ENCODE measurements around the gene TRIO.

The TRIO gene

DNA sequence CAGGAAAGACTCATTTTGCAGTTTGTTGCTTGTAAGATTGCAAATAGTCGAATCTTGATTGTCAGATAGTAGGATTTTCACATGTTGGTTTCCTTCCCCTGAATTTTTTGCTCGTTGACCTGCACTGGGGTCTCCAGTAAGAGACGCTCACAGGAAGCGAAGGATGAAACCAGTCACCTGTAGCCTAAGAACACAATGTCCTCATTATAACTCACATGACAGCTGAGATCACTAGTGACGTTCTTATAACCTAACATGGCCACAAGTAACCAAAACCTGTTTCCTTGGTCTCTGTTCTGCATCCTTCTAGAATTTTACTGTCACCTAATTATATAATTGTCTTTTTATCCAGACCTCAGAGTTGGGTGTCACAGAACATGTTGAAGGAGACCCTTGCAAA is 257.5 kb downstream of the TRIO start:
- no peak overlapping the region for H3K4me3 ChIP-seq (ENCODE audit: insufficient read depth, low read length, poor library complexity, severe bottlenecking)
- H3K9ac ChIP-seq (ENCODE audit: low read length): no peak overlapping the region
- H3K36me3 ChIP-seq (ENCODE audit: low read length): no peaks in the 10 kb centered on the region
- no peaks in the 10 kb centered on the region for H3K27me3 ChIP-seq (ENCODE audit: low read length)
- no peaks in the 10 kb centered on the region for H3F3A ChIP-seq (ENCODE audit: insufficient read depth)
- H2AFZ ChIP-seq (ENCODE audit: low read depth, low read length, severe bottlenecking): no peak overlapping the region
- TF ChIP-seq EZH2phosphoT487 (conservative IDR thresholded peaks at IDR 0.05; ENCODE audit: low read length): no peak
- TF ChIP-seq, protein P1, sequence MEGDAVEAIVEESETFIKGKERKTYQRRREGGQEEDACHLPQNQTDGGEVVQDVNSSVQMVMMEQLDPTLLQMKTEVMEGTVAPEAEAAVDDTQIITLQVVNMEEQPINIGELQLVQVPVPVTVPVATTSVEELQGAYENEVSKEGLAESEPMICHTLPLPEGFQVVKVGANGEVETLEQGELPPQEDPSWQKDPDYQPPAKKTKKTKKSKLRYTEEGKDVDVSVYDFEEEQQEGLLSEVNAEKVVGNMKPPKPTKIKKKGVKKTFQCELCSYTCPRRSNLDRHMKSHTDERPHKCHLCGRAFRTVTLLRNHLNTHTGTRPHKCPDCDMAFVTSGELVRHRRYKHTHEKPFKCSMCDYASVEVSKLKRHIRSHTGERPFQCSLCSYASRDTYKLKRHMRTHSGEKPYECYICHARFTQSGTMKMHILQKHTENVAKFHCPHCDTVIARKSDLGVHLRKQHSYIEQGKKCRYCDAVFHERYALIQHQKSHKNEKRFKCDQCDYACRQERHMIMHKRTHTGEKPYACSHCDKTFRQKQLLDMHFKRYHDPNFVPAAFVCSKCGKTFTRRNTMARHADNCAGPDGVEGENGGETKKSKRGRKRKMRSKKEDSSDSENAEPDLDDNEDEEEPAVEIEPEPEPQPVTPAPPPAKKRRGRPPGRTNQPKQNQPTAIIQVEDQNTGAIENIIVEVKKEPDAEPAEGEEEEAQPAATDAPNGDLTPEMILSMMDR (IDR thresholded peaks at IDR 0.05; ENCODE audit: insufficient read depth, low read length, poor library complexity, severe bottlenecking): no peak
- no peak overlapping the region for H3K27ac ChIP-seq (ENCODE audit: low read depth, low read length)
- no peaks in the 10 kb centered on the region for H4K20me1 ChIP-seq (ENCODE audit: low read depth, low read length)
- H3K4me2 ChIP-seq (ENCODE audit: low read depth, low read length, poor library complexity, severe bottlenecking): no peak overlapping the region
- no peaks in the 10 kb centered on the region for H3K9me3 ChIP-seq (ENCODE audit: insufficient read depth, low read length)
- H3K79me2 ChIP-seq (ENCODE audit: insufficient read depth, low read length): no peaks in the 10 kb centered on the region
- no peaks in the 10 kb centered on the region for H3K9me2 ChIP-seq (replicated peaks; ENCODE audit: insufficient read depth, low read length)

DNA sequence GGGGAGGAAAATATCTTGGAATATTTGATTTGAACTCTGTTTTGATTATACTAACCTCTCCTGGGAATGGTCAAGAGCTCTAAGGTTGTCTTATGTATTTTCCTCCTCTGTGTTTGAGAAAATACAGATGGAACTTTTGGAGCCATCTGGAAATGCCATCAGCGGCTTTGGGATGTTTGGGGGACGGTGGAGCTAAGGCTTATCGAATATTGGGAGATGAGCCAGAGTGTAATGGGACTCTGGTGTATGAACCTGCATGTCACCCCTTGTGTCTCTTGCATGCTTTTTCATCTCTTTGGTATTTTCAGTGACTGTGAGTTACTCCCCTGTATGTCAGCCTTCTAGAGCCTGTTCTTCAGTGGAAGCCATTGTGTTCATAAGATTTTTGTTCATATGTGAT is 258.5 kb downstream of the TRIO start:
- Histone ChIP-seq H3K27ac (ENCODE audit: low read depth, low read length) (no peak overlapping the region), H3K4me2 (ENCODE audit: low read depth, low read length, poor library complexity, severe bottlenecking) (no peak overlapping the region), H3K9ac (ENCODE audit: low read length) (no peak overlapping the region), H3K27me3 (ENCODE audit: low read length) (no peaks in the 10 kb centered on the region), H3F3A (ENCODE audit: insufficient read depth) (no peaks in the 10 kb centered on the region), H2AFZ (ENCODE audit: low read depth, low read length, severe bottlenecking) (no peak overlapping the region), H3K79me2 (ENCODE audit: insufficient read depth, low read length) (no peaks in the 10 kb centered on the region), H3K36me3 (ENCODE audit: low read length) (no peaks in the 10 kb centered on the region), H4K20me1 (ENCODE audit: low read depth, low read length) (no peaks in the 10 kb centered on the region), H3K9me2 (replicated peaks; ENCODE audit: insufficient read depth, low read length) (no peaks in the 10 kb centered on the region), H3K9me3 (ENCODE audit: insufficient read depth, low read length) (no peaks in the 10 kb centered on the region), H3K4me3 (ENCODE audit: insufficient read depth, low read length, poor library complexity, severe bottlenecking) (no peak overlapping the region)
- no peak for TF ChIP-seq EZH2phosphoT487 (conservative IDR thresholded peaks at IDR 0.05; ENCODE audit: low read length)
- TF ChIP-seq, protein P1 (IDR thresholded peaks at IDR 0.05; ENCODE audit: insufficient read depth, low read length, poor library complexity, severe bottlenecking): no peak

DNA sequence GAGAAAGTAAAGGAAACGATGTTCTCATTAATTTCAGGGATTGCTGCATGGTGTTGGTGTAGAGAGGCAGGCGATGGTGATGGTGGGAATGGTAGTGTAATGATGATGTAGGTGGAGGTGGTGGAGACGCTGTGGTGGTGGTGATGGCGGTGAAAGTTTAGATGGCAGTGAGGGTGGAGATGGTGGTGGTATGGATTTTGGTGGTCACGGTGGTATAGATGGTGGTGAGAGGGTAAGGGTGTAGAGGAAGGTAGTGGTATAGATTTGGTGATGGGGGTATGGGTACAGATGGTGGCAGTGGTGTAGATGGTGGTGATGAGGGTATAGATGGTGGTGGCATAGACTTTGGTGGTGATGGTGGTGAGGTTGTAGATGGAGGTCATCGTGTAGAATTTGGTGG is 259.3 kb downstream of the TRIO start:
- Histone ChIP-seq H4K20me1 (ENCODE audit: low read depth, low read length) (no peaks in the 10 kb centered on the region), H3K27me3 (ENCODE audit: low read length) (no peaks in the 10 kb centered on the region), H3K4me3 (ENCODE audit: insufficient read depth, low read length, poor library complexity, severe bottlenecking) (no peak overlapping the region), H3K9ac (ENCODE audit: low read length) (no peak overlapping the region), H3K9me2 (replicated peaks; ENCODE audit: insufficient read depth, low read length) (no peaks in the 10 kb centered on the region), H3K36me3 (ENCODE audit: low read length) (no peaks in the 10 kb centered on the region), H3K4me2 (ENCODE audit: low read depth, low read length, poor library complexity, severe bottlenecking) (no peak overlapping the region), H3K27ac (ENCODE audit: low read depth, low read length) (no peak overlapping the region), H3K9me3 (ENCODE audit: insufficient read depth, low read length) (no peaks in the 10 kb centered on the region), H2AFZ (ENCODE audit: low read depth, low read length, severe bottlenecking) (no peak overlapping the region), H3K79me2 (ENCODE audit: insufficient read depth, low read length) (no peaks in the 10 kb centered on the region), H3F3A (ENCODE audit: insufficient read depth) (no peaks in the 10 kb centered on the region)
- TF ChIP-seq EZH2phosphoT487 (conservative IDR thresholded peaks at IDR 0.05; ENCODE audit: low read length): no peak
- TF ChIP-seq, protein P1 (IDR thresholded peaks at IDR 0.05; ENCODE audit: insufficient read depth, low read length, poor library complexity, severe bottlenecking): no peak
